GM19193 (cell line): ENCODE data around the gene SORCS2.

Experiments used
- POLR2A ChIP-seq: IDR thresholded peaks from 4 replicates; pipeline ENCODE4 v1.6.1; 2011; ENCODE audit not compliant: insufficient read depth, insufficient read length; ENCODE audit errors: extremely low read depth

SORCS2 gene

GRCh38 chr4:7739077-7739917 lies 547.0 kb downstream of the SORCS2 start:
- no peak for TF ChIP-seq POLR2A

GRCh38 chr4:7739918-7740865 lies 547.9 kb downstream of the SORCS2 start:
- TF ChIP-seq POLR2A: no peak

DNA sequence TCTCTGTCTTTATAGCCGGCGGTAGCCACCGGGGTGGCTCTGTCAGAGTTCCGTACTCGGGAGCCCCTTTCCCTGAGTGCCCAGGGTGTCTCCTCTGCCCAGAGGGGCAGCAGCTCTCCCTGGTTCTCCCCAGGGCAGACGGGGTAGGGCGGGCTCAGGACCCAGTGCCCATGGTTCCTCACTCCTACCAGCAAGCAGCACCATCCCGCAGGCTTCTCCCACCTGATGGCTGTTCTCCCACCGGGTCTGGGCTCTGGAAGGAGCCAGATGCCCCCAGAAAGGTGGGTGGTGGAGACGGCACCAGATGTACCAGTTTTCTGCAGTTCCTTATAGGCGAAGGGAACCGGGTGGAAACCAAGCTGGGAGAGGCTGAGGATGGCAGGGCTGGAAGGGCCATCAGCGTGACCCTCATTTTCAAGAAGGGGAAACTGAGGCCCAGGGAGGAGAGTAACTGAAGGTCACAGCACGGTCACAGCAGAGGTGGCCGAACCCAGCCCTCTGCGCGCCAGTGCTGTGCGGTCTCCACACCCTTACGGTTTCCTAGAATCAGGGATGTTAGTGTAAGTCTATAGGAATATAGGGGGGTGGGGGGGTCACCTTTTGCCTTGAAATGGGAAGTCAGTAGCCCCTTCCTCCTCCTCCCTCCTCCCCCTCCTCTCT lies 548.7 kb downstream of the SORCS2 start:
- TF ChIP-seq POLR2A: no peak

- no peak for TF ChIP-seq POLR2A
Observed at GRCh38 chr4:7741946-7742806, 549.8 kb downstream of the SORCS2 start.

DNA sequence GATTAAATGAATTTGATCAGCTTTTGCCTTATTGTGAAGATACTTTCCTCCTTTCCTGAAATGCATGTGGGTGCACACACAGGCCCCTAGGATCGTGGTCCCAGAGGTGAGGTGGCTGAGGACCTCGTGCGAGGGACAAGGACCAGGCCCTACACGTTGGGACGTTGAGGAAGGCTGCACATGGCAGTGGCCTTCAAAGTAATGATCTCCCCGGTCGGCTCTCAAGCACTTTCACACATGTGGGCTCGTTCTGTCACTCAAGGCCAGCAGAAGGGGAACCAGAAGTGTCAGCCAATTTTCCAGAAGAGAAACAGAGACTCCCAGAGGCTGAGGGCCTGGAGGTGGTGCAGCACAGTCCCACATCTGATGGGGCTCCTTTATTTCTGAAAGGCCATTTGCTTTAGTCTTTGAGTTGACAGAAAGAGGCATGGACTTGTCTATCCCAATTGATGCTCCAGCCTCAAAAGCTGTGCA lies 550.5 kb downstream of the SORCS2 start:
- no peak for TF ChIP-seq POLR2A

GRCh38 chr4:7744142-7744804 lies 551.9 kb downstream of the SORCS2 start:
- no peak for TF ChIP-seq POLR2A

GRCh38 chr4:7745301-7745885 lies 553.1 kb downstream of the SORCS2 start:
- TF ChIP-seq POLR2A: no peak

DNA sequence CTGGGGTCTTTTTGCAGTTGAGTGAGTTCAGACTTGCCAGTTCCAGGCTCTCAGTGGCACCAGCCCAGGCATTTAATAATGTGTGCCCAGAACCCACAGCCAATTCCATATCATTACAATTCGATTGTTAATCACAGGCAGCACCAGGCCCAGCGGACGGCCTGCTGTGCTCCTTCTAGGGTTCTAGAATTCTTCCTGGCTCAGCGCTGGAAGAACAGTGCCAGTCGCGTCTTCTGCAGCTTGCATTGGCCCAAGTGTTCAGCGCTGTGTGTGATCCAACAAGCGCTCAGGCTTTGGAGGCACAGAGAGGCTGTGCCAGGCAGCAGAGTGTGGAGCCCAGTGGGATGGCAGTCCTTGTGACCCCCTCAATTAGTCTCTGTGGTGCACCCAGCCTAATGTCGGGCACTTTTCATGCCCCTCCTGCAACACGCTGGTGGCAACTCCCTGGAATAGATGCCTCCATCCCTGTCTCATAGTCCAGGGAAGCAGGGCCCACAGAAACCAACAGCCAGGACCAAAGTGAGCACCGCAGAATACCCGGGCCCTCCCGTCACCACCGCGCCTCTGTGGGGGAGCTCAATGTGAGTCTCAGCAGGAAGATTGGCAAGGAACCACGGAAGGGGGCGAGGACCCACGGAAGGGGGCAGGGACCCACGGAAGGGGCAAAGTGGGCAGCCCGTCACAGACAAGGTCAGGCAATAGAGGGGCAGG lies 554.2 kb downstream of the SORCS2 start:
- no peak for TF ChIP-seq POLR2A

- TF ChIP-seq POLR2A: no peak
Observed at GRCh38 chr4:7747062-7747385, 554.7 kb downstream of the SORCS2 start.

DNA sequence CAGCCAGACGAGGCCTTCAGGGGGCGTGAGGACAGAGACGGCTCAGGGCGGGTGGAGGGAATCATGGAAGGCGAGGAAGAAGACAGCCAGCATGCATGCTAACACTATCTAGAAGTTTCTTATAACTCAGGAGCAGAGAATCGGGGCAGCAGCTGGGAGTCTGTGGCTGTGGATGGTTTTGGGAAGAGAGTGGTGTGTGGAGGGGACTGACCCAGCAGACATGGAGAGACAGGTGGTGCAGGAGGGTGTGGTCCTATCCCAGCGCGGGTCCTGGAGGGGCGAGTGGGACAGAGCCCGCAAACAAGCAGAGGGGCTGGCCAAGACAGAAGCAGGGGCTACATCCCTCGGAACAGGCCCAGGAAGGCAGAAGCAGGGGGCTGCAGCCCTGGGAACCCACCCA lies 555.2 kb downstream of the SORCS2 start:
- no peak for TF ChIP-seq POLR2A

- no peak for TF ChIP-seq POLR2A
Observed at GRCh38 chr4:7750523-7750922, 558.2 kb downstream of the SORCS2 start.

DNA sequence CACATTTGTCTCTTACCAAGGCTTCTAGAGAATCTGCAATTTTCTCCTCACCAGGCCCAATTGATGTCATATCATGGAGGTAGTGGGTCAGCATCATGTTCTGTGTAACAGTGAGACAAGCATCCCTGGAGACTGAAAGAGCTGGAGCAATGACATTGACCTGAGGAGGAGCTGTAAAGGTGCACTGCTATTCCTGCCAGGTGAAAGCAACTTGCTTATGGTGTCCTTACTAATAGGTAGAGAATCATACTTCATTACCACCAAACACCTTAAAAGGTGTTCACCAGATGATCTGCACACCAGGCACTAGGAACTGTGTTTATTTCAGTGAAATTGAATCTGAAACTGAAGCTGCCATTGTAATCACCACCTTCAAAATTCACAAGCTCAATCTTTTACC lies 558.6 kb downstream of the SORCS2 start:
- TF ChIP-seq POLR2A: no peak

GRCh38 chr4:7752649-7753048 lies 560.3 kb downstream of the SORCS2 start:
- TF ChIP-seq POLR2A: no peak
